CD4-positive, CD25-positive, alpha-beta regulatory T cell (primary cell): ENCODE results near the gene KPNA6. TPM values are rescaled to one million over a fixed set of nuclear protein-coding genes. Genes with fewer than 3 reads are reported as not detected.
A peak's percentile ranks its signal among the peaks of the same experiment; 100 is the strongest.

Experiments used
- ATAC-seq, 2 donors: fragments of 150-1000 bp; cut with Tn5 transposase; one replicate each; pipeline ENCODE4 v1.10.0; 2021; ENCODE audit warnings: low read depth in 2 of 2, moderate number of reproducible peaks in 2 of 2, moderate library complexity in 1 of 2
- DNase-seq, 3 donors: peaks; one replicate each; pipeline versions ENCODE4 v3.0.0 to v3.0.0-alpha.2; 2012 to 2022; ENCODE audit warnings: mixed read lengths in 1 of 3
- H3K27ac ChIP-seq: one replicate; pipeline ENCODE4 v1.7.0; 2013; ENCODE audit warnings: mild to moderate bottlenecking, low read length; ENCODE audit not compliant: insufficient read depth, poor library complexity, severe bottlenecking
- H3K27me3 ChIP-seq: one replicate; pipeline ENCODE4 v1.7.0; 2013; ENCODE audit warnings: low read length; ENCODE audit not compliant: control insufficient read depth, insufficient read depth
- H3K36me3 ChIP-seq: one replicate; pipeline ENCODE4 v1.7.0; 2013; ENCODE audit warnings: mild to moderate bottlenecking, low read length, moderate library complexity; ENCODE audit not compliant: control insufficient read depth, insufficient read depth
- H3K4me1 ChIP-seq: 2 replicates; pipeline ENCODE4 v1.7.0; 2013; ENCODE audit warnings: mild to moderate bottlenecking, low read length; ENCODE audit not compliant: insufficient read depth, control insufficient read depth, poor library complexity, severe bottlenecking
- H3K4me3 ChIP-seq: one replicate; pipeline ENCODE4 v1.7.0; 2013; ENCODE audit warnings: low read depth, mild to moderate bottlenecking, low read length, moderate library complexity
- H3K9me3 ChIP-seq, 2 experiments: 1 replicate in 1 of 2; 2 replicates in 1 of 2; pipeline ENCODE4 v1.7.0; 2013; ENCODE audit warnings: low read length in 2 of 2, mild to moderate bottlenecking in 1 of 2, moderate library complexity in 1 of 2; ENCODE audit not compliant: control insufficient read depth in 2 of 2
- H3K27ac Mint-ChIP-seq, 3 donors: one replicate each; pipeline ENCODE4 v1.8.0; 2020 to 2022; ENCODE audit warnings: mild to moderate bottlenecking in 3 of 3, mixed read lengths in 3 of 3, moderate library complexity in 2 of 3
- H3K27me3 Mint-ChIP-seq: one replicate; pipeline ENCODE4 v1.8.0; 2022; ENCODE audit warnings: mild to moderate bottlenecking, mixed read lengths
- H3K36me3 Mint-ChIP-seq: one replicate; pipeline ENCODE4 v1.8.0; 2020; ENCODE audit warnings: mixed read lengths
- H3K4me1 Mint-ChIP-seq, 4 donors: one replicate each; pipeline ENCODE4 v1.8.0; 2020 to 2022; ENCODE audit warnings: mixed read lengths in 4 of 4, mild to moderate bottlenecking in 1 of 4
- H3K4me3 Mint-ChIP-seq, 4 donors: one replicate each; pipeline ENCODE4 v1.8.0; 2020 to 2022; ENCODE audit warnings: mild to moderate bottlenecking in 4 of 4, mixed read lengths in 4 of 4, moderate library complexity in 3 of 4
- H3K9me3 Mint-ChIP-seq, 7 donors: one replicate each; pipeline ENCODE4 v1.8.0; 2020 to 2022; ENCODE audit warnings: mixed read lengths in 7 of 7, mild to moderate bottlenecking in 3 of 7, moderate library complexity in 2 of 7
- polyA plus RNA-seq, 4 donors: library from polyadenylated mRNA; unstranded; fragments of 300-500 nt; fragmentation: Illumina TruSeq; gene quantifications; one replicate each; pipeline ENCODE4 v1.2.3, GENCODE V29; 2021
- total RNA-seq: library from RNA; stranded (reverse); gene quantifications from one replicate; pipeline ENCODE4 v1.2.3, GENCODE V29; 2022

The KPNA6 gene
- total and polyA plus RNA-seq, 5 donors from 2014 or later, result 22.7 to 56.1 (median 28.6) TPM

DNA sequence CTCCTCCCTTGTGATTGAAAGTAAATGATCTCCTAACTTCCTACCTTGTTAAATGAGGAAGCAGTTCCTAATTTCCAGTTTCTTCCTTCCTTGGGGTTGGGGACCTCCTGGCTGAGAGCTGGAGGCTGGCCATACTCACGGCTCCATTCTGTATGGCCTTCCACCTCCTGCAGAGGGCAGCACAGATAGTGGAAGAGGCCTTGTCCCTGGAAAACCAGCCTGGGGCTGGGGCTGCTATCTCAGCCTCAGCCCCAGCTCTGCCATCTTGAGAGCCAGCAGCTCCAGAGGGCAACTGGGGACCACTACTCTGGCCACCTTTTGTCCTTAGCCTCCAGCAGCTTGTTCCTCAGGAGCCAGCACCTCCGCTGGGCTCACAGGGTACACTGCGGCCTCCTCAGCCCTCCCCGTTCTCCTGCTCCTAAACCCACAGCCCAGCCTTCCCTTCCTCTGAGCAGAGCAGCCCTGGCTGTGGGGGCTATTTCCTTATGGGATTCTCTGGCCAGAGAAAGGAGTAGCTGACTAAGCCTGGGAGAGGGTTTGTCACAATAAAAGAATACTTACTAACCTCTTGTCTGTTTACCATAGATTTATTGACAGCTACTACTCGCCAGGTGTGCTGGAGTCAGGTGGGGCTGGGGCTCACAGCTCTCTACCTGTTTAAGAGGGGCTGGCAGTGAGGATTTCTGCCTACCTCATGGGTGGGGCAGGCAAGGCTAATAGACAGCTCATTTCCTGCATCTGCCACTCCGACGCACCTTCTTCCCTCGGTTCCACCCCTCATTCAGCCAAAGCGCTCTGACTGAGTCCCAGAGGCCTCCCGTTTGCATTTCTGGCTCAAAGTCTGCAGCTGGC, 108.0 kb downstream of the KPNA6 start:
- H3K4me1 ChIP-seq, result peaks cover 18% of the 10 kb centered on the region

DNA sequence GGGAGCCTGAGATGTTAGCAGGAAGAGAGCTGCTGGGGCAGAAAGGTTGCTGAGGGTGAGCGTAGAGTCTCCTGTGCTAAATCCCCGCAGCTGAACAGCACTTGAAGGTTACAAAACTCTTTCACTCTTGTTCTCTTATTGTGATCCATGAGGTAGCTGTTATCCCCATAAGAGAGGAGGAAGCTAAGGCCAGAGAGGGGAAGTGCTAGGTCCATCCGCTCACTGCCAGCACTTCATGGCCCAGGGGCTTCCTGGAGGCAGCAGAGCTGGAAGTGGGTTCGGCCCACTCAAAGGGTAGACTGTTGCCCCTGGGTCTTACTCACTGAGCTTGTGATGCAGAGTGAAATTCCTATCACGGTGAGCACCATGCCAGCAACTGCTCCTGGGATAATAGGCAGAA, 108.7 kb downstream of the KPNA6 start:
- Mint-ChIP-seq H3K27me3 (no peaks in the 10 kb centered on the region), H3K9me3 (no peaks in the 10 kb centered on the region), H3K27ac (no peak overlapping the region), H3K4me3 (no peak overlapping the region), H3K36me3 (peaks cover 14% of the 10 kb centered on the region), H3K4me1 (peaks cover 5 to 40% (median 19%) of the 10 kb centered on the region in 4 donors)
- no peak overlapping the region for H3K4me3 ChIP-seq
- H3K36me3 ChIP-seq, result peaks cover 20% of the 10 kb centered on the region
- H3K27me3 ChIP-seq, result no peaks in the 10 kb centered on the region
- DNase-seq, result no peak
- ATAC-seq, result no peak
- H3K4me1 ChIP-seq, result peaks cover 25% of the 10 kb centered on the region
- no peak overlapping the region for H3K27ac ChIP-seq
- no peaks in the 10 kb centered on the region for H3K9me3 ChIP-seq

More for the DNA sequence above, 108.0 kb downstream of the KPNA6 start:
- ATAC-seq (peak; percentile 75 to 79), DNase-seq (peak; percentile 32 to 67 (median 53))
- Mint-ChIP-seq H3K9me3 (no peaks in the 10 kb centered on the region), H3K36me3 (peaks cover 14% of the 10 kb centered on the region), H3K4me3 (peak overlapping the region in 2 of 4 donors; percentile 21 to 82), H3K4me1 (peaks cover 5 to 33% (median 13%) of the 10 kb centered on the region in 4 donors), H3K27me3 (no peaks in the 10 kb centered on the region), H3K27ac (peak overlapping the region in 2 of 3 donors; percentile 43 to 73)
- Histone ChIP-seq H3K9me3 (no peaks in the 10 kb centered on the region), H3K4me3 (no peak overlapping the region), H3K27me3 (no peaks in the 10 kb centered on the region), H3K36me3 (peaks cover 20% of the 10 kb centered on the region), H3K27ac (no peak overlapping the region)

DNA sequence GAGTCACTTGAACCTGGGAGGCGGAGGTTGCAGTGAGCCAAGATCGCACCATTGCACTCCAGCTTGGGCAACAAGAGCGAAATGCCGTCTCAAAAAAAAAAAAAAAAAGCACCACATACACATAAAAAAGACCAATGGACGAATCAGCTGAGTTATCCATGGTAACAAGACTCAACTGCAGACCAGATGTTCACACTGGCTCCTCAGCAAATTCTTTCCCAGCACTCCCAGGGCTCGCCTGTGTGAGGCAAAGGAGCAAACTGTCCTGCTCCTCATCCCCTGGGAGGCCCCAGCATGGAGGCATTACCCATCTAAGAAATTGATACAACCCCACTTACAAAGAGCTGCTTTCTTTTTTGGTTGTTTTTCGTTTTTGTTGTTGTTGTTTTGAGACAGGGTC, 111.2 kb downstream of the KPNA6 start:
- H3K9me3 Mint-ChIP-seq, result no peaks in the 10 kb centered on the region
- no peak overlapping the region for H3K27ac Mint-ChIP-seq
- Histone ChIP-seq H3K9me3 (no peaks in the 10 kb centered on the region), H3K4me1 (peaks cover 44% of the 10 kb centered on the region), H3K4me3 (no peak overlapping the region), H3K27ac (no peak overlapping the region), H3K36me3 (peaks cover 22% of the 10 kb centered on the region), H3K27me3 (no peaks in the 10 kb centered on the region)
- DNase-seq, result no peak
- H3K27me3 Mint-ChIP-seq, result no peaks in the 10 kb centered on the region
- no peak for ATAC-seq
- H3K36me3 Mint-ChIP-seq, result peaks cover 16% of the 10 kb centered on the region
- H3K4me3 Mint-ChIP-seq, result peak overlapping the region in 2 of 4 donors; percentile 46 to 100
- peaks cover 11 to 63% (median 31%) of the 10 kb centered on the region in 4 donors for H3K4me1 Mint-ChIP-seq

DNA sequence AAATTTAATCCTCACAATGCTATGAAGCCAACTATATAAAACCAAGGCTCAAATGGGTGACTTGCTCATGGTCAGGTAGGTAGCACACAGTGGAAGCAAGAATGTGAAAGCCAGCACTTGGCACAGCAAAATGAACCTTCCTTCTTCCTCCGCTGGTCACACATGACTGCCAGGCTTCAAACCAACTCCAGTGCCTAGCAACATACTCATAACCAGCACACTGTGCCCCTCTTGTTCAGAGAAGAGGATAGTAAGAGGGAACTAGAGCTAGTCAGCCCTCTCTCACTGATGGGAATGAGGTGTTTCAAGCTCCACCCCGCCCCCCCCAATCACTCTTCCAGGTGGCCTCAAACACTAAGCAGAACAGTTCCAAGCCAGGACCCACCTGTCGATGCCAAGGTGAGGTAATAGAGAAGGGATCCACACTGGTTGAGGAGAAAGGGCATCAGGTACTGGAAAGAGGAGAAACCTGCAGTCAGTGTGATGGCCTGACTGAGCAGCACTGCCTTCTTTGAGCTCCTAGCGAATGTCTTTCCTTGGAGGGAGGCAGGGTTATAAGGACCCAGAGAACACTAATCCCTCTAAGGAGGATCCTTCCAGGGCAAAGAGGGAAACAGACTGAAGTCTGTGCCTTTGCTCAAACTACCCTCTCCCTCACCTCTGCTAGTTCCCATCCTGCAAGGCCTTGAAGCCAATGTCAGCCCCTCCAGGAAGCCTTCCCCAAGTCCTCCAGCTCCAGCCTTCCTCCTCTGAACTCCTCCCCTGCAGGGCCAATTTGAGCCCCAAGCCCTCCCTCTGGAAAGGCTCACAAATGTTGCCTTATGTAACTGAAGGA, 113.1 kb downstream of the KPNA6 start:
- Histone ChIP-seq H3K4me3 (peak overlapping the region; percentile 72), H3K27me3 (no peaks in the 10 kb centered on the region), H3K36me3 (peaks cover 26% of the 10 kb centered on the region), H3K4me1 (peaks cover 39% of the 10 kb centered on the region), H3K27ac (peak overlapping the region; percentile 96), H3K9me3 (no peaks in the 10 kb centered on the region)
- no peaks in the 10 kb centered on the region for H3K9me3 Mint-ChIP-seq
- peak overlapping the region in 2 of 3 donors; percentile 99 for H3K27ac Mint-ChIP-seq
- peak overlapping the region; percentile 97 to 100 (median 98) for H3K4me3 Mint-ChIP-seq
- H3K36me3 Mint-ChIP-seq, result peaks cover 26% of the 10 kb centered on the region
- H3K4me1 Mint-ChIP-seq, result peaks cover 6 to 67% (median 30%) of the 10 kb centered on the region in 4 donors
- no peaks in the 10 kb centered on the region for H3K27me3 Mint-ChIP-seq
- ATAC-seq, result no peak
- DNase-seq, result no peak

DNA sequence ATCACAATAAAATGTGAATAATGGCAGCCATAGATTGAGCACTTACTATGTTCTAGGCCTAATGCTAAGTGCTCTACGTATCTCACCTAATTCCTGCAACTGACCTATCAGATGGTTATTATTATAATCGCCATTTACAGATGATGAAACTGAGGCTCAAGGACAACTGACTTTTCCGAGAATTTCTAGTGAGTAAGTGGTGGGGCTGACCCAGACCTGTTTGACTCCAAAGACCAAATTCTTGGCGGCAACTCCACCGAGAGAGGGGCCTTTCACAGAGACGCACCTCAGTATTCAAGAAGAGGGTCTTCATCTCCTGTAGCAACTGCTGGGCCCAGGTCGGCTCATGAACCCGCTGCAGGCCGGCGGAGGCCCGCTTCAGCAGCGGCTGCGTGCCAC, 113.7 kb downstream of the KPNA6 start:
- Histone ChIP-seq H3K27ac (peak overlapping the region; percentile 96), H3K4me1 (peaks cover 33% of the 10 kb centered on the region), H3K9me3 (no peaks in the 10 kb centered on the region), H3K36me3 (peaks cover 28% of the 10 kb centered on the region), H3K4me3 (peak overlapping the region; percentile 72), H3K27me3 (no peaks in the 10 kb centered on the region)
- peaks cover 22% of the 10 kb centered on the region for H3K36me3 Mint-ChIP-seq
- DNase-seq (no peak), ATAC-seq (no peak)
- peak overlapping the region in 2 of 3 donors; percentile 99 for H3K27ac Mint-ChIP-seq
- peaks cover 6 to 64% (median 27%) of the 10 kb centered on the region in 4 donors for H3K4me1 Mint-ChIP-seq
- no peaks in the 10 kb centered on the region for H3K27me3 Mint-ChIP-seq
- H3K4me3 Mint-ChIP-seq, result peak overlapping the region; percentile 97 to 100 (median 98)
- H3K9me3 Mint-ChIP-seq, result no peaks in the 10 kb centered on the region

DNA sequence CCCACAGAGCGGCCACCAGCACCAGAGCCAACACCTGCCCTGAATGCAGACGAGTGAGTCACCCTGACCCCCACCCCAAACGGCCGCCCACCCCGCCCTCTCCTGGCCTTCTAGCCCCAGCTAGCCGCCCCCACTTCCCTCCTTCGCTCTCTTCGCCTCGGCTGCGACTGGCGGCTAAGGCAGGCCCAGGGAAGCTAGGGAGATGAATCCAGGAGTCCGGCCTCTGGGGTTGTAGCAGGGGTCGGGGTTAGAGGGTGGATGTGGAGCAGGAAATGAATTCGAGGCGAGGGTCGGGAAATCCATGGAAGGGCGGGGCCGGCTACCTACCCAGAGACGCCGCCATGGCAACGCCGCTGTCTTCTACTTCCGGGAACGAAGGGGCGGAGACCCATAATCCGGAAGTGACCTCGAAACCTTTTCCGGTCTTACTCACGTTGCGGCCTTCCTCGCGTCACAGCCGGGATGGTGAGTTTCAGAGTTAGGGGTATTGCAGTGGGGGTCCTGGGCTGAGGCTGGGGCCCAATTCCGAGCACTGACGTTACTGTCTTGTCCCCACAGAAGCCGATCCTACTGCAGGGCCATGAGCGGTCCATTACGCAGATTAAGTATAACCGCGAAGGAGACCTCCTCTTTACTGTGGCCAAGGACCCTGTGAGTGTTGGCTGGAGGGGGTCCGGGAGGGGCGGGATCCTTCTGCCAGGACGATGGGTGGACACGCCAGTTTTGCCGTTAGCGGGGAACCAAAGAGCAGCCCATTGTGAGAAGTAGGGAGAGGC, 114.3 kb downstream of the KPNA6 start, which contains the start of the genes EIF3I and TMEM234:
Gene EIF3I (plus strand): TSS at position 428 of the 776 bp plus-strand sequence. CDS start 35 bp downstream, at position 463.
Gene TMEM234 (minus strand): TSS at position 374 of the 776 bp plus-strand sequence. CDS start 31 bp downstream, at position 343.
- Histone ChIP-seq H3K27me3 (no peaks in the 10 kb centered on the region), H3K36me3 (peaks cover 26% of the 10 kb centered on the region), H3K27ac (peak within 1 kb of the TSS; percentile 96), H3K4me3 (peak within 1 kb of the TSS; percentile 87), H3K9me3 (no peaks in the 10 kb centered on the region), H3K4me1 (peaks cover 33% of the 10 kb centered on the region)
- DNase-seq (peak; percentile 92 to 94 (median 92)), ATAC-seq (peak; percentile 91 to 94)
- no peaks in the 10 kb centered on the region for H3K27me3 Mint-ChIP-seq
- H3K27ac Mint-ChIP-seq, result peak within 1 kb of the TSS; percentile 94 to 99 (median 99)
- peak within 1 kb of the TSS; percentile 97 to 100 (median 98) for H3K4me3 Mint-ChIP-seq
- H3K4me1 Mint-ChIP-seq, result peaks cover 6 to 63% (median 27%) of the 10 kb centered on the region in 4 donors
- no peaks in the 10 kb centered on the region for H3K9me3 Mint-ChIP-seq
- peaks cover 21% of the 10 kb centered on the region for H3K36me3 Mint-ChIP-seq

DNA sequence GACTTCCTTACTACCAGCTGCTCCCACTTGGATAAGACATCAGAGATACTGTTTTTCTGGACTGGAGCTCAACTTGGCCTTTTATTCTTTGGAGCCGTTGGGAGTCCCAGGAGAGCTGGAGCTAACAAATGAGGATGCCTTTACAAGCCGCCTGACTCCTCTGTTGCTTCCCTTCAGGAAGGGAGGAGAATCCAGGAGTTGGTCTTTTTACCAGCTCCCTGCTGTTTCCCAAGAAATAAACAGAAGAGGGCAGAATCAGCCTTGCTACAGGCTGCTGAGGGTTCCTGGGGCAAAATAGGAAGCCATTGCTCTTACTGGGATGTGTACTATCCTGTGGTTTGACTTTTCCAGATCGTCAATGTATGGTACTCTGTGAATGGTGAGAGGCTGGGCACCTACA, 115.8 kb downstream of the KPNA6 start:
- Mint-ChIP-seq H3K36me3 (peaks cover 36% of the 10 kb centered on the region), H3K4me3 (peak overlapping the region; percentile 97 to 100 (median 98)), H3K4me1 (peaks cover 10 to 59% (median 29%) of the 10 kb centered on the region in 4 donors), H3K9me3 (no peaks in the 10 kb centered on the region), H3K27ac (peak overlapping the region; percentile 80 to 99 (median 90)), H3K27me3 (no peaks in the 10 kb centered on the region)
- ATAC-seq (no peak), DNase-seq (no peak)
- no peaks in the 10 kb centered on the region for H3K27me3 ChIP-seq
- H3K4me1 ChIP-seq, result peaks cover 33% of the 10 kb centered on the region
- peaks cover 41% of the 10 kb centered on the region for H3K36me3 ChIP-seq
- no peaks in the 10 kb centered on the region for H3K9me3 ChIP-seq
- peak overlapping the region; percentile 49 for H3K27ac ChIP-seq
- peak overlapping the region; percentile 40 for H3K4me3 ChIP-seq
